Activated naive CD8-positive, alpha-beta T cell treated with anti-CD3 and anti-CD28 coated beads, Interleukin-2, amount 50 U/mL, for 24 hours (primary cell): Measurements from ENCODE around the gene KDM1B.

Experiments used
- ATAC-seq: fragments of 150-1000 bp; cut with Tn5 transposase; one replicate; pipeline ENCODE4 v1.10.0; 2021
- DNase-seq: peaks from one replicate; pipeline ENCODE4 v3.0.0; 2021
- H3K27ac Mint-ChIP-seq: one replicate; pipeline ENCODE4 v1.8.0; 2021; ENCODE audit warnings: mild to moderate bottlenecking, mixed read lengths
- H3K27me3 Mint-ChIP-seq: one replicate; pipeline ENCODE4 v1.8.0; 2021; ENCODE audit warnings: mixed read lengths
- H3K36me3 Mint-ChIP-seq: one replicate; pipeline ENCODE4 v1.8.0; 2021; ENCODE audit warnings: low read depth, mixed read lengths
- H3K4me1 Mint-ChIP-seq: one replicate; pipeline ENCODE4 v1.8.0; 2021; ENCODE audit warnings: mixed read lengths
- H3K4me3 Mint-ChIP-seq: one replicate; pipeline ENCODE4 v1.8.0; 2021; ENCODE audit warnings: mild to moderate bottlenecking, moderate library complexity, mixed read lengths
- H3K9me3 Mint-ChIP-seq: one replicate; pipeline ENCODE4 v1.8.0; 2021; ENCODE audit warnings: mixed read lengths

KDM1B gene

DNA sequence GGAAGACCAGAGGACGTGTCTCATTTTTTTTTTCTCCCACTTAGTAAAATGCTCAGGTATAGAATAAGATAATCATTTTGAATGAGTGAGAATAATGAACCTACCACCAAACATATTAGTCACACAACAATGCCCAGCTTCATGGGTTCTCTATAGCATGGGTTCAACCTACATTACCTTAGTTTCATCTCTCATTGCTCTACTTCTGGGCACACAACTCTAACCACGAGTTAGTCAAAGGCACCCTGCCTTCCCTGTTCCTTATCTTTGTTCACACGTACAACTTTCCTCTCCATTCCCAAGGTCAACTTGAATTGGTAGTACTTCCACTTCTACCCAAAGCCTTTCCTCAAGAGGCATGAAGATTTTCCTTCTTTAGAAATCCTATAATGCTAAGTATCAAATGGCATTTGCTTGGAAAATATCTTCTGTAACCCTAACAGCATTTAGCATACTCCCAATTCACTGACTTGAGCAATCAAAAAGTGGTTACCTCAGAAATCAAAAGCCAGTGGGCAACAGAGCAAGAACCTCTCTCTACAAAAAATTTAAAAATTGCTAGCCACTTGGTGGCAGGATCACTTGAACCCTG is 88.2 kb downstream of the KDM1B start:
- peaks cover 79% of the 10 kb centered on the region for H3K36me3 Mint-ChIP-seq
- peak; percentile 63 for ATAC-seq
- H3K27me3 Mint-ChIP-seq, result no peaks in the 10 kb centered on the region
- H3K4me3 Mint-ChIP-seq, result no peak overlapping the region
- no peak overlapping the region for H3K27ac Mint-ChIP-seq
- DNase-seq, result no peak
- H3K9me3 Mint-ChIP-seq, result no peaks in the 10 kb centered on the region
- peaks cover 63% of the 10 kb centered on the region for H3K4me1 Mint-ChIP-seq

DNA sequence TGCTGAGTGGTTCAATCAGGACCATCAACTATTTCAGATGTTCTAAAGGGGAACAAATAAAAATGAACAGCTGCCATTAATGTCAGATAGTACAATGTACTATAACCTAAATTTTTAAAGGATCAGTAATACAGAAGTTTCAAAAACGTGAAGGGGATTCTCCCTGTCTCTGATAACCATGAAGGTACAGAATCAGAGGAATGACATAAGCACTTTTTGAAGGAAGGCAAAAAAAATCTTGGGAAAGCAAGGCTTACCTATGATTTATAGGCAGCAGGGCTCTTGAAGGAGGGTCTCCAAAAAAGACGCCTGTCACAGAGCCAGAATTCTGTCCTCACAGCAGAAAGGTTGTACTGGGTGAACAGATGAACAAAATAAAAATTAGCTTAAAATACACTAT is 89.0 kb downstream of the KDM1B start:
- peaks cover 4% of the 10 kb centered on the region for H3K9me3 Mint-ChIP-seq
- H3K4me3 Mint-ChIP-seq, result no peak overlapping the region
- DNase-seq (no peak), ATAC-seq (no peak)
- no peak overlapping the region for H3K27ac Mint-ChIP-seq
- no peaks in the 10 kb centered on the region for H3K27me3 Mint-ChIP-seq
- peaks cover 85% of the 10 kb centered on the region for H3K36me3 Mint-ChIP-seq
- peaks cover 65% of the 10 kb centered on the region for H3K4me1 Mint-ChIP-seq

DNA sequence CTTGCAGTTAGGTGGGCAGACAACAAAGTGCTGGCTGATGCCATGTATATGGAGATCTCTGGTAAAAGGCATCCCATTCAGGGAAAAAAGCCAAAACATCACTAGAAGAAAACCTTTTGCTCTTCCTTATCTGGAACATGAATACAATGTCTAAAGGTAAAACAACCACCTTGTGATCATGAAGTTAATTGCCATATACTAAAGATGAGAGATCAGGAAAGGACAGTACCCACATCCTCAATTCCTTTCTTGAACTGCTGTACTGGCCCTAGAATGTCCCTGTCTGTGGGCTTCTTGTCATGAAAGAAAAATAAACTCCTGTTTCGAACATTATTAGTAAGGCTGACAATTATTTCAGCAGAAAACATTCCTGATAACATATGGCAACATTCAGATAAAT is 89.9 kb downstream of the KDM1B start:
- DNase-seq (no peak), ATAC-seq (no peak)
- Mint-ChIP-seq H3K9me3 (peaks cover 6% of the 10 kb centered on the region), H3K36me3 (peaks cover 88% of the 10 kb centered on the region), H3K4me1 (peaks cover 66% of the 10 kb centered on the region), H3K27ac (peak overlapping the region; percentile 81), H3K4me3 (no peak overlapping the region), H3K27me3 (no peaks in the 10 kb centered on the region)

DNA sequence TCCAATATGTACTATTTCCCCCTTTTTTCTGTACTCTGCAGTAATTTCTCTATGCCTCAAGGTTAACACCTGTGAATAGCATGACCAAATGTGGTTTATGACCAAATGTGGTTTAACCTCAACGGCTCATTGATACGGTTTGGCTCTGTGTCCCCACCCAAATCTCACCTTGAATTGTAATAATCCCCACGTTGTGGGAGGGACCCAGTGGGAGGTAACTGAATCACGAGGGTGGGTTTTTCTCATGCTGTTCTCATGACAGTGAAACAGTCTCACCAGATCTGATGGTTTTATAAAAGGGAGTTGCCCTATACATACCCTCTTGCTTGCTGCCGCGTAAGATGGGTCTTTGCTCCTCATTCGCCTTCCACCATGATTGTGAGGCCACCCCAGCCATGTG is 90.4 kb downstream of the KDM1B start:
- peak overlapping the region; percentile 81 for H3K27ac Mint-ChIP-seq
- peaks cover 88% of the 10 kb centered on the region for H3K36me3 Mint-ChIP-seq
- H3K4me3 Mint-ChIP-seq, result peak overlapping the region; percentile 43
- ATAC-seq (peak; percentile 74), DNase-seq (peak; percentile 27)
- H3K27me3 Mint-ChIP-seq, result no peaks in the 10 kb centered on the region
- peaks cover 66% of the 10 kb centered on the region for H3K4me1 Mint-ChIP-seq
- H3K9me3 Mint-ChIP-seq, result peaks cover 6% of the 10 kb centered on the region

DNA sequence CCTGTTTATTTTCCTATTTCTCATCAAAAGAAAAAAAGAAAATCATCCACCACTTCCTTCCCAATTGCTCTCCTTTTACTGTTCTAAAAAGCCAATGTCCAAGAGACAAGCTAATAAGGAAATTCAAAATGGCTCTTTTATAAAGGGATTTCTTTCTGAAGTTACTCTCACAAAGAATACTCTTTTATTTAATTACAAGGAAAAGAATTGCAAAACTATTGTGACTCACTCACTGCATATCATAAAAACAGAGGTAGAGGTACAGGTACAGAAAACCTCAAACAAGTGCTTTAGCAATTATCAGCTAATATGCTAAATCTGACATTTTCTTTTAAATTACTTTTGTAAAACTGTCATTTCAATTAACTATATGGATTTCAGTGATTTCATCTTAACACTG is 91.0 kb downstream of the KDM1B start:
- peaks cover 85% of the 10 kb centered on the region for H3K36me3 Mint-ChIP-seq
- no peak for DNase-seq
- H3K27ac Mint-ChIP-seq, result no peak overlapping the region
- ATAC-seq, result no peak
- peaks cover 64% of the 10 kb centered on the region for H3K4me1 Mint-ChIP-seq
- no peaks in the 10 kb centered on the region for H3K27me3 Mint-ChIP-seq
- peaks cover 6% of the 10 kb centered on the region for H3K9me3 Mint-ChIP-seq
- no peak overlapping the region for H3K4me3 Mint-ChIP-seq

DNA sequence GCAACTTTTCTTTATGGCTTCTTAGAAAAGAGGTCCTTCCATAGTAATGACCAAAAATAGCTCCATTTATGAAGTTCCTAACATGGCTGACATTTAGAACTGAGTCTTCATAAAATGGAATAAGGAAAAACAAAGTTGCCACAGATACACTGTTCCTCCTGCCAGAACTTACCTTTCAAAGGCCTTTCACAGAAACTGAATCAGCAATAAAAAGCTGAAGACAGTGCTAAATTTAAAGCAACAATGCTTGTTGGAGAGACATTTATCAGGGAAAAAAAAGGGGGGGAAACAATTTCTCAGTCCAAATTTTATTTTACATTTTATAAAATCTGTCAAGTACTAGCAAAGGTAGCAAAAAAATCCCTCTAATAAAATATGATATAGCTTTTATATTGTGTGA is 91.8 kb downstream of the KDM1B start:
- Mint-ChIP-seq H3K27me3 (no peaks in the 10 kb centered on the region), H3K9me3 (peaks cover 6% of the 10 kb centered on the region), H3K27ac (no peak overlapping the region), H3K4me1 (peaks cover 57% of the 10 kb centered on the region), H3K4me3 (no peak overlapping the region), H3K36me3 (peaks cover 87% of the 10 kb centered on the region)
- ATAC-seq, result no peak
- DNase-seq, result no peak

DNA sequence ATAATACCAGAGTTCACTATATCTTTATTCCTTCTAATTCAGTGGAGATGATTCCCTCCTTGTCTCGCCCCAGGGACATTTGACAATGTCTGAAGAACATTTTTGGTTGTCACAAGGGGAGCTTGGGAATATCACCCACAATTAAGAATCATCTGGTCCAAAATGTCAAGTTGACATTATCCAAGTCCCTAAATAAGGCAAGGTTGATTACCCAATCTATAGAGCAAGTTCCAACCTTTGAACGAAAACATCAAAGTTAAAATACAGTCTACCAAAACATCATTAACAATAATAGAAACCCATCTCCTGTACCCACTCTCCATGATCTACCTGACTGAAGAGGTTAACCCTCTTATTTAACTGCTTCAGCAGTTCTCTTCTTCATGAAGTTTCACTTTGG is 93.5 kb downstream of the KDM1B start:
- no peak overlapping the region for H3K27ac Mint-ChIP-seq
- peaks cover 43% of the 10 kb centered on the region for H3K4me1 Mint-ChIP-seq
- no peak overlapping the region for H3K4me3 Mint-ChIP-seq
- H3K36me3 Mint-ChIP-seq, result peaks cover 82% of the 10 kb centered on the region
- no peaks in the 10 kb centered on the region for H3K27me3 Mint-ChIP-seq
- peaks cover 6% of the 10 kb centered on the region for H3K9me3 Mint-ChIP-seq
- DNase-seq (no peak), ATAC-seq (no peak)

DNA sequence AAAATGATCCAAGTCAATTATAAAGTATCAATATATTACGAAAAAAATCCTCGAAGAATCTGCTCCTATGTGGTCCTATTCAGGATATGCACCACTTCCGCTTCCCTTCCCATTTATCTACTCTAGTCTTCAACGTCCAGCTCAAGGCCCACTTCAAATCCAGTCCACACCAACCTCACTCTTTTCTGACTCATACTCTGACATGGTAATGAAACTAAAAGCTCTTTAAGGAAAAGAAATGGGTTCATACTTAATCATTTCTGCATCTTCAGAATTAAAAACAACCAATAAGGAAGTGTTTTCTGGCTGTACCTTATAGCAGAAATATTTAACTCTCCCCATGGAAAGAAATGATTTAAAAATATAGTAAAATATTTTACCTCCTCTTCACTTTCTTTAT is 94.0 kb downstream of the KDM1B start:
- no peak for ATAC-seq
- H3K27ac Mint-ChIP-seq, result no peak overlapping the region

DNA sequence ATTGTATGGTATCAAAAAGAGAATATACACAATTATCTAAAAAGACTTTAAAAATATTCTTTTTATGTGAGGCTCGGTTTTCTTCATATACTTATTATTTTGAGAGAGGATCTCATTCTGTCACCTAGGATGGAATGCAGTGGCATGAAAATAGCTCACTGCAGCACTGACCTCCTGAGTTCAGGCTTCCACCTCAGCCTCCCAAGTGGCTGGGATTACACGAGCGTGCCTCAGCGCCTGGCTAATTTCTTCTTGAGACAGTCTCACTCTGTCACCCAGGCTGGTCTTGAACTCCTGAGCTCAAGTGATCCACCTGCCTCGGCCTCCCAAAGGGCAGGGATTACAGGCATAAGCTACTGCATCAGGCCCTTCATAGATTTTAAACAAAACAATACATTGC is 98.4 kb downstream of the KDM1B start:
- DNase-seq, result no peak
- Mint-ChIP-seq H3K27me3 (no peaks in the 10 kb centered on the region), H3K27ac (no peak overlapping the region), H3K4me1 (peaks cover 17% of the 10 kb centered on the region), H3K4me3 (no peak overlapping the region), H3K9me3 (peaks cover 6% of the 10 kb centered on the region), H3K36me3 (peaks cover 68% of the 10 kb centered on the region)
- ATAC-seq, result no peak

More for the DNA sequence above, 94.0 kb downstream of the KDM1B start:
- Mint-ChIP-seq H3K4me3 (no peak overlapping the region), H3K27me3 (no peaks in the 10 kb centered on the region), H3K9me3 (peaks cover 6% of the 10 kb centered on the region), H3K36me3 (peaks cover 78% of the 10 kb centered on the region), H3K4me1 (peaks cover 41% of the 10 kb centered on the region)
- no peak for DNase-seq

DNA sequence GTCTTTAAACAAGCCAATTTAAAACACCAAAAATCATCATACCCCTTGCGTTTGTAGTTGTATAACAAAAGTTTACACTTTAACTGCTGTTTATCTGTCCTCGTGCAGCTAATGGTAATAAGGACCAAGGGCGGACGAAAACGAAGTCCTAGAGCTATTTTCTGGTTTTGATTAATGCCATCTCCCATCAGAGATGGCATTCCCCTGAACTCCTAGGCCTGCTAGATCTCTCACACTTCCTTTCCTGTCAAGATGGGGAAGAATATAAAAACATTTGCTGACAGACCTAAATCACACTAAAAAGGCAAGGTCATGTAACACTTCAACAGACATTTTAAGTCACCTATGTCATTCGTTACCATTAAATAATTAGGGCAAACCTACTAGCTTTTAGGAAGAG is 99.6 kb downstream of the KDM1B start:
- no peak for DNase-seq
- Mint-ChIP-seq H3K9me3 (no peaks in the 10 kb centered on the region), H3K4me3 (no peak overlapping the region), H3K4me1 (peaks cover 21% of the 10 kb centered on the region), H3K27me3 (no peaks in the 10 kb centered on the region), H3K36me3 (peaks cover 65% of the 10 kb centered on the region), H3K27ac (no peak overlapping the region)
- ATAC-seq, result no peak

DNA sequence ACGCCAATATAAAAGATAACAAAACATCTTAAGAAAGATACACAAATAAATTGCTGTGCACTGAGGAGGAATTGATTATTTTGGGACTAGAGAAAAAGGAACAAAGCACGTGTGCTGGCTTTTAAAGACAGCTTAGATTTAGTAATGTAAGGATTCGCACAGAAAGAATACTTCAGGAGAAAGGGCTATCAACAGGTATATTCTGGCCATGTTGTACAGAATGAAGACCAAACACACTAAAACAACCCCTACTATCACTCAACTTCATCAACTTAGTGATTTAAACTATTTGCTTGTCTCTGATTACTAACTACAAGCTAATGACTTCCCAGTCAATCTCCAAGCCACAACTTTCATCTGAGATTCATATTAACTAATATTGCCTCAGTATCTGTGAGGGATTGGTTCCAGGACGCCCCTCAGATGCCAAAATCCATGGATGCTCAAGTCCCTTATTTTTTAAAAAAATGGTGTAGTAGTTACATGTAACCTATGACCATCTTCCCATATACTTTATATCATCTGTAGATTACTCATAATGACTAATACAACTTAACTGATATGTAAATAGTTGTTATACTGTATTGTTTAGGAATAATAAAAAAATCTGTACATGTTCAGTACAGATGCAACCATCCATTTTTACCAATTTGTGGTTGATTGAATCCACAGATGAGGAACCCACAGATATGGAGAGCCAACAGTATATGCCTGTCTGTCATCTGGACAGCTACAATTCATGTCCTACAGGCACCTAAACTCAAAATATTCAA is 104.6 kb downstream of the KDM1B start:
- no peaks in the 10 kb centered on the region for H3K9me3 Mint-ChIP-seq
- peaks cover 77% of the 10 kb centered on the region for H3K36me3 Mint-ChIP-seq
- peak overlapping the region; percentile 78 for H3K27ac Mint-ChIP-seq
- H3K27me3 Mint-ChIP-seq, result no peaks in the 10 kb centered on the region
- DNase-seq (no peak), ATAC-seq (no peak)
- peak overlapping the region; percentile 63 for H3K4me3 Mint-ChIP-seq
- H3K4me1 Mint-ChIP-seq, result peaks cover 50% of the 10 kb centered on the region

DNA sequence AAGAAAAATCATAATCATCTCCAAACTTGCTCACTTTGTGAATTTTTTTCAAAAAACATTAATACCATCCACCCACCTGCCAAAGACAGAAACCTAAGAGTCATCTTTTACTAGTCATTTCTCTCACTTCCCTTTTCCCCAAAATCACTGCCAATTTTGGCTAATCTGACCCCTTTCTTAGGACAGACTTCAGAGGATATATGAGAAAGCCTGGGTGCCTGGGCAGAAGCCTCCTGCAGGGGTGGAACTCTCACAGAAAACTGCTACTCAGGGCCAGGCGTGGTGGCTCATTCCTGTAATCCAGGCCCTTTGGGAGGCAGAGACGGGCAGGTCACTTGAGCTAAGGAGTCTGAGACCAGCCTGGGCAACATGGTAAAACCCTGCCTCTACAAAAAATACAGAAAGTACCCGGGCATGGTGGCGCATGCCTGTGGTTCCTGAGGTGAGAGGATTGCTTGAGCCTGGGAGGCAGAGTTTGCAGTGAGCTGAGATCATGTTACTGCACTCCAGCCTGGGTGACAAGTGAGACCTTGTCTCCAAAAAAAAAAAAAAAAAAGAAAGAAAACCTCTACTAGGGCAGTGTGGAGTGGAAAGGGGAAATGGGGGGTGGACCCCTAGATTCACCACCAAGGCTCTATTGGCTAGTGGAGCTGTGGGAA is 105.4 kb downstream of the KDM1B start:
- Mint-ChIP-seq H3K27ac (peak overlapping the region; percentile 78), H3K27me3 (no peaks in the 10 kb centered on the region)
- peak; percentile 13 for ATAC-seq

DNA sequence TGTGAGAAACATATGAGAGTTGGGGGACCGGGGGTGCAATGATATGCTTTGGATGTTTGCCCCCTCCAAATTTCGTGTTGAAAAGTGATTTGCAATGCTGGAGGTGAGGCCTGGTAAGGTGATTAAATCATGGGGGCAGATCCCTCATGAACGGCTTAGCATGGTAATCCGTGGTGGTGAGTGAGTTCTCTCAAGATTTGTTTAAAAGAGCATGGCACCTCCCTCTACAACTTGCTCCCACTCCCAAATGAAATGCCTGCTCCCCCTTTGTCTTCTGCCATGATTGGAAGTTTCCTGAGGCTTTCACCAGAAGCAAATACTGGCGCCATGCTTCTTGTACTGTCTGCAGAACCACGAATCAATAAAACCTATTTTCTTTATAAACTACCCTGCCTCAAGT is 106.7 kb downstream of the KDM1B start:
- Mint-ChIP-seq H3K4me1 (peaks cover 54% of the 10 kb centered on the region), H3K27me3 (no peaks in the 10 kb centered on the region), H3K36me3 (peaks cover 70% of the 10 kb centered on the region), H3K27ac (peak overlapping the region; percentile 67), H3K9me3 (no peaks in the 10 kb centered on the region), H3K4me3 (peak overlapping the region; percentile 97)
- DNase-seq (no peak), ATAC-seq (no peak)

More for the DNA sequence above, 105.4 kb downstream of the KDM1B start:
- H3K9me3 Mint-ChIP-seq, result no peaks in the 10 kb centered on the region
- peaks cover 77% of the 10 kb centered on the region for H3K36me3 Mint-ChIP-seq
- peak; percentile 25 for DNase-seq
- peaks cover 56% of the 10 kb centered on the region for H3K4me1 Mint-ChIP-seq
- peak overlapping the region; percentile 63 for H3K4me3 Mint-ChIP-seq

DNA sequence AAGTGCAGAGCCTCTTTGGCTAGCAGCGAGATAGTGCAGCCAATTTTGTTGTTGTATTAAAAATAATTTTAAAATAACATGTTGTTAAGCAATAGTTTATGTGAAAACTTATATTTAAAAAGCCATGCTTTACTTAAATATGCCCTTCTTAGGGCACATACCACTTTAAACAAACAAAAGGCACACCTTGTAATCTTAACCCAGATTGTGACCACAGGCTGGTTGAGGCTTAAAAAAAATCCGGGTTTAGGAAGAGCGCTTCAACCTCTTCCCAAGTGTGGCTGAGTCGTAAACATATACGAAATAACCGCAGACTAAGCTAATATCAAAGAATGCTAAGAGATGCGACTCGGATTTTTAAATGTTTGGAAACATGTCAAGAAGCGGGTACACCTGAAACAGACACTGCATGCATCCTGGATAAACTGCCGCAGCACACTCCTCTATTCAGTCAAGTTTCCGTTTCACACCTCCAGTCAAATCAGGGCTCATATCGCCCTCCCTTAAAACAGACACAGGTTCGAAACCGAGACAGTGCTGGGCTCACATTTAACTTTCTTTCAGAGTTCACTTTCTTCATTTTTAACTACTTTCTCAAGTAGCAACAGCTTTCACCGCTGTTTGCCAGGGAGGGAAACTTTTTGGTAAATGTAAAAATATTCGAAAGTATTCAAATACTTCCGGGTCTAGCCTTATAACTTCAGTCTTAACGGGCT is 107.6 kb downstream of the KDM1B start:
- Mint-ChIP-seq H3K4me1 (peaks cover 54% of the 10 kb centered on the region), H3K27ac (peak overlapping the region; percentile 98), H3K9me3 (no peaks in the 10 kb centered on the region), H3K36me3 (peaks cover 61% of the 10 kb centered on the region), H3K27me3 (no peaks in the 10 kb centered on the region), H3K4me3 (peak overlapping the region; percentile 97)
- ATAC-seq (peak; percentile 60), DNase-seq (peak; percentile 40)
